A673 (cell line): ENCODE measurements around the gene CSNK1G3.

Source experiments
- CTCF ChIP-seq: fragments of 300-800, 200-600 bp; sonication (generic); conservative IDR thresholded peaks from 2 replicates; pipeline ENCODE4 v1.5.1; 2017; ENCODE audit warnings: low read depth, mild to moderate bottlenecking, antibody characterized with exemption, low read length, moderate library complexity, mixed read lengths
- EZH2 ChIP-seq: fragments of 200-600 bp; sonication (generic); IDR thresholded peaks from 2 replicates; pipeline ENCODE4 v1.6.1; 2017; ENCODE audit warnings: borderline replicate concordance, low read depth, mild to moderate bottlenecking, mixed read lengths, antibody characterized with exemption, low read length; ENCODE audit not compliant: poor library complexity, severe bottlenecking

GRCh38 chr5:123594434-123594833, 82.5 kb downstream of the CSNK1G3 start:
- TF ChIP-seq CTCF = no peak
- TF ChIP-seq EZH2 = no peak
